ENCODE measurements around the gene PCDHGB6. TPM values are rescaled to one million over a fixed set of nuclear protein-coding genes. Genes with fewer than 3 reads are reported as not detected.

Gene PCDHGB6
- polyA plus RNA-seq, 1 donor from 2014 or later: 0.31 TPM

Other genes with a start within 250 kb of the PCDHGB6 start
- 0.78 TPM in 1 of 2 replicates, not detected in the other for gene PCDHB7, start 235.4 kb upstream of the PCDHGB6 start, polyA plus RNA-seq
- not detected in 2 replicates for gene PCDHB8, start 230.2 kb upstream of the PCDHGB6 start, polyA plus RNA-seq
- gene PCDHB16, start 225.6 kb upstream of the PCDHGB6 start, polyA plus RNA-seq: 0.09 and 0.70 TPM in 2 replicates
- 0.21 and 0.81 TPM in 2 replicates for gene PCDHB9, start 220.9 kb upstream of the PCDHGB6 start, polyA plus RNA-seq
- 1.2 and 3.6 TPM in 2 replicates for gene PCDHB10, start 215.7 kb upstream of the PCDHGB6 start, polyA plus RNA-seq
- gene PCDHB11, start 208.4 kb upstream of the PCDHGB6 start, polyA plus RNA-seq: 1.1 and 1.6 TPM in 2 replicates
- 2.6 and 2.8 TPM in 2 replicates for gene PCDHB12, start 199.3 kb upstream of the PCDHGB6 start, polyA plus RNA-seq
- gene PCDHB13, start 194.1 kb upstream of the PCDHGB6 start, polyA plus RNA-seq: 2.0 and 5.2 TPM in 2 replicates
- 5.3 and 5.4 TPM in 2 replicates for gene PCDHB14, start 184.7 kb upstream of the PCDHGB6 start, polyA plus RNA-seq
- gene PCDHB15, start 162.6 kb upstream of the PCDHGB6 start, polyA plus RNA-seq: 28.7 and 30.0 TPM in 2 replicates
- gene SLC25A2, start 104.0 kb upstream of the PCDHGB6 start, polyA plus RNA-seq: not detected in 2 replicates
- gene TAF7, start 87.2 kb upstream of the PCDHGB6 start, polyA plus RNA-seq: 374 and 453 TPM in 2 replicates
- 0.69 TPM in 1 of 2 replicates, not detected in the other for gene PCDHGA1, start 77.5 kb upstream of the PCDHGB6 start, polyA plus RNA-seq
- 1.9 TPM in 1 of 2 replicates, not detected in the other for gene PCDHGA2, start 69.3 kb upstream of the PCDHGB6 start, polyA plus RNA-seq
- 1.3 and 4.3 TPM in 2 replicates for gene PCDHGA3, start 64.2 kb upstream of the PCDHGB6 start, polyA plus RNA-seq
- gene PCDHGB1, start 57.9 kb upstream of the PCDHGB6 start, polyA plus RNA-seq: not detected in 2 replicates
- gene PCDHGA4, start 53.0 kb upstream of the PCDHGB6 start, polyA plus RNA-seq: 0.27 TPM in 1 of 2 replicates, not detected in the other
- gene PCDHGB2, start 48.0 kb upstream of the PCDHGB6 start, polyA plus RNA-seq: 0.08 and 2.9 TPM in 2 replicates
- gene PCDHGA5, start 43.9 kb upstream of the PCDHGB6 start, polyA plus RNA-seq: 2.2 and 2.5 TPM in 2 replicates
- 0.06 and 1.2 TPM in 2 replicates for gene PCDHGB3, start 37.8 kb upstream of the PCDHGB6 start, polyA plus RNA-seq
- 0.30 and 0.60 TPM in 2 replicates for gene PCDHGA6, start 34.1 kb upstream of the PCDHGB6 start, polyA plus RNA-seq
- gene PCDHGA7, start 25.3 kb upstream of the PCDHGB6 start, polyA plus RNA-seq: 0.73 and 1.8 TPM in 2 replicates
- 1.8 and 2.1 TPM in 2 replicates for gene PCDHGB4, start 20.3 kb upstream of the PCDHGB6 start, polyA plus RNA-seq
- 0.11 and 0.13 TPM in 2 replicates for gene PCDHGA8, start 15.4 kb upstream of the PCDHGB6 start, polyA plus RNA-seq
- gene PCDHGB5, start 10.1 kb upstream of the PCDHGB6 start, polyA plus RNA-seq: 0.32 TPM in 1 of 2 replicates, not detected in the other
- 1.1 and 1.9 TPM in 2 replicates for gene PCDHGA9, start 5.2 kb upstream of the PCDHGB6 start, polyA plus RNA-seq
- 6.1 and 7.8 TPM in 2 replicates for gene PCDHGA10, start 5.0 kb downstream of the PCDHGB6 start, polyA plus RNA-seq
- gene PCDHGB7, start 9.7 kb downstream of the PCDHGB6 start, polyA plus RNA-seq: 0.35 TPM in 1 of 2 replicates, not detected in the other
- 1.5 and 2.4 TPM in 2 replicates for gene PCDHGA11, start 13.0 kb downstream of the PCDHGB6 start, polyA plus RNA-seq
- 3.6 and 4.3 TPM in 2 replicates for gene PCDHGA12, start 22.5 kb downstream of the PCDHGB6 start, polyA plus RNA-seq
- gene PCDHGC3, start 67.9 kb downstream of the PCDHGB6 start, polyA plus RNA-seq: 51.6 and 70.9 TPM in 2 replicates
- 0.22 and 4.5 TPM in 2 replicates for gene PCDHGC4, start 77.0 kb downstream of the PCDHGB6 start, polyA plus RNA-seq
- 0.34 and 2.0 TPM in 2 replicates for gene PCDHGC5, start 81.1 kb downstream of the PCDHGB6 start, polyA plus RNA-seq
- 2.2 and 2.4 TPM in 2 replicates for gene DIAPH1, start 211.0 kb downstream of the PCDHGB6 start, polyA plus RNA-seq
- 40.0 and 47.2 TPM in 2 replicates for gene HDAC3, start 228.8 kb downstream of the PCDHGB6 start, polyA plus RNA-seq
- gene RELL2, start 229.0 kb downstream of the PCDHGB6 start, polyA plus RNA-seq: 5.9 and 8.8 TPM in 2 replicates
- gene FCHSD1, start 243.4 kb downstream of the PCDHGB6 start, polyA plus RNA-seq: 0.65 and 1.5 TPM in 2 replicates